HG03565 (cell line): ENCODE results near the gene PDZD2.
"Not testable (repeated sequence)": the region's sequence is repeated elsewhere in the genome, so short reads cannot be mapped to it uniquely, and the experiment has no call there.

Experiments used
- ATAC-seq: cut with Tn5 transposase; IDR thresholded peaks from one replicate; pipeline ENCODE4 v1.9.1; 2021; ENCODE audit warnings: mild to moderate bottlenecking, moderate library complexity; ENCODE audit not compliant: unreplicated experiment

The PDZD2 gene

GRCh38 chr5:32027093-32027716 lies 388.3 kb downstream of the PDZD2 start:
- no peak for ATAC-seq

GRCh38 chr5:32027717-32028458 lies 389.0 kb downstream of the PDZD2 start:
- ATAC-seq = no peak

GRCh38 chr5:32029261-32029660 lies 390.3 kb downstream of the PDZD2 start:
- ATAC-seq = no peak

GRCh38 chr5:32029781-32030180 lies 390.9 kb downstream of the PDZD2 start:
- ATAC-seq = no peak

GRCh38 chr5:32030222-32030621 lies 391.3 kb downstream of the PDZD2 start:
- ATAC-seq = no peak

- no peak for ATAC-seq
Observed at GRCh38 chr5:32030686-32031085, 391.8 kb downstream of the PDZD2 start.

- no peak for ATAC-seq
Observed at GRCh38 chr5:32031089-32031488, 392.2 kb downstream of the PDZD2 start.

- ATAC-seq = no peak
Observed at GRCh38 chr5:32038523-32038922, 399.6 kb downstream of the PDZD2 start.

- ATAC-seq = not testable (repeated sequence)
Observed at GRCh38 chr5:32039133-32039532, 400.2 kb downstream of the PDZD2 start.

GRCh38 chr5:32039601-32040000 lies 400.7 kb downstream of the PDZD2 start:
- ATAC-seq = not testable (repeated sequence)

- not testable (repeated sequence) for ATAC-seq
Observed at GRCh38 chr5:32040181-32040695, 401.3 kb downstream of the PDZD2 start.

- no peak for ATAC-seq
Observed at GRCh38 chr5:32042551-32042961, 403.6 kb downstream of the PDZD2 start.

GRCh38 chr5:32043105-32043504 lies 404.2 kb downstream of the PDZD2 start:
- no peak for ATAC-seq

- no peak for ATAC-seq
Observed at GRCh38 chr5:32044434-32044833, 405.5 kb downstream of the PDZD2 start.

- ATAC-seq = no peak
Observed at GRCh38 chr5:32044939-32045338, 406.0 kb downstream of the PDZD2 start.

GRCh38 chr5:32047056-32047455 lies 408.1 kb downstream of the PDZD2 start:
- no peak for ATAC-seq

GRCh38 chr5:32051796-32052195 lies 412.9 kb downstream of the PDZD2 start:
- no peak for ATAC-seq

GRCh38 chr5:32055891-32056866 lies 417.2 kb downstream of the PDZD2 start:
- ATAC-seq = no peak

GRCh38 chr5:32057187-32058096 lies 418.5 kb downstream of the PDZD2 start:
- no peak for ATAC-seq

GRCh38 chr5:32058101-32058500 lies 419.2 kb downstream of the PDZD2 start:
- no peak for ATAC-seq
